Effector CD4-positive, alpha-beta T cell (primary cell): Measurements from ENCODE around the gene DCLK2. TPM values are rescaled to one million over a fixed set of nuclear protein-coding genes. Genes with fewer than 3 reads are reported as not detected.

Source experiments
- DNase-seq: peaks from one replicate; pipeline ENCODE4 v3.0.0-alpha.2; 2020
- total RNA-seq: gene quantifications from one replicate; lab custom pipeline; 2026; lab: John Stamatoyannopoulos, UW

Gene DCLK2
- not detected for total RNA-seq

DNA sequence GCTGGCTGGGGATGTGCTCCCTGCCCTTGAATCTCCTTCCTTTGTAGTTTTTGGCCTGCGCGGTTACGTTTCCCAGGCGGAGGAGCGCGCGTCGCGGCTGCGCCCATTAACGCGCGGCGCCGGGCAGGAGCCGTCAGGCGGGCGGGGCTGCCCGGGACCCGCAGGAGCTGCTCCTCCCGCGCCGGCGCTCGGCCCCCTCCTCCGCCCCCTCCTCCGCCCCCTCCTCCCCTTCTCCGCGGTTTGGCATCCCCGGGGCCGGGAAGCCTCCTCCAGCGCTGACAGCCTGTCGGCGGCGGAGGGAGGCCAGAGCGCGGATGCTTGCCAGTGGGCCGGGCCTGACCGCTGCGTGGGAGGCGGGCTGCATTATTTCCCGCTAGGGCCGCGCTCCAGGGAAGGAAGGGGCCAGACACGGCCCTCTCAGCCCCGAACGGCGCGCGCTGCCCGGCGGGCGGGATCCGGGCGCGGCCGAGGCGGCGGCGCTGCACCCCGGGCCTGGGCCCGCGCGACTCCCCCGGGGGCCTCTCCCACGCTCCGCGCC, at the start of gene DCLK2:
DCLK2 (plus strand) TSS at position 405 of the 538 bp plus-strand sequence. CDS start 583 bp downstream, outside the sequence.
- no peak for DNase-seq

DNA sequence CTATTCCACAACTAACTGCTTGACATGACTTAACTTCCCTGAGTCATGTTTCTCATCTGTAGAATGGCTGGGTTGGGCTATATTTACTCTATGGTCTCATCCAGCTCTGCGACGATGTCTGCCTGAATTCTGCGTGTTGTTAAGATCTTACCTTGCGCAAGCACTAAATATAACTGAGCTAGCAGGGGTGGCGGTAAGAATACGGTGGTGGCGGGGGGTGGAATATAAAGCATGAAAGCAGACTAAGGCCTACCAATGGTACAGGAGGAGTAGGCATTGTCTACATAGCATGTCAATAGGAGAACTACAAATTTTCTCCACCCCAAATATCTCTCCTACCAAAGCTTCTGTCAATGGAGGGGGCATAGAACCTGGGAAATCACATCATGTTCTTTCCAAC, 45.7 kb upstream of the DCLK2 start:
- DNase-seq: no peak

DNA sequence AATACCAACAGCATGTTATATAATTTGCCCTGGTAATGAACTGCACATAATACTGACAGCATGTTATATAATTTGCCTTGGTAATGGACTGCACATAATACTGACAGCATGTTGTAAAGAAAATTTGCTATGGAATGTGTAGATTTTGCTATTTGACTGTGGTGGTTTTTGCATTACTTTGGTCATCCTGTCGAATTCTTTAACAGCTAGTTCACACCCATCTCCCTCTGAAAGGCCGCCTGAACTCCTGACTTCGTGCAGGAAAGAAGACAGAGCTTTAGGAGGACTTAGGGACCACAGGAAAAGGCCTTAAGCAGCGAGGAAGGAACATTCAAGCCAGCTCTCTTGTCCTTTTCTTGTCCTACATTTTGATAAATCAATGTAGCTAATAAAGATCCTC, 45.2 kb upstream of the DCLK2 start:
- DNase-seq: no peak

- DNase-seq: no peak
Measured at GRCh38 chr4:150033901-150034300, 44.3 kb upstream of the DCLK2 start.

DNA sequence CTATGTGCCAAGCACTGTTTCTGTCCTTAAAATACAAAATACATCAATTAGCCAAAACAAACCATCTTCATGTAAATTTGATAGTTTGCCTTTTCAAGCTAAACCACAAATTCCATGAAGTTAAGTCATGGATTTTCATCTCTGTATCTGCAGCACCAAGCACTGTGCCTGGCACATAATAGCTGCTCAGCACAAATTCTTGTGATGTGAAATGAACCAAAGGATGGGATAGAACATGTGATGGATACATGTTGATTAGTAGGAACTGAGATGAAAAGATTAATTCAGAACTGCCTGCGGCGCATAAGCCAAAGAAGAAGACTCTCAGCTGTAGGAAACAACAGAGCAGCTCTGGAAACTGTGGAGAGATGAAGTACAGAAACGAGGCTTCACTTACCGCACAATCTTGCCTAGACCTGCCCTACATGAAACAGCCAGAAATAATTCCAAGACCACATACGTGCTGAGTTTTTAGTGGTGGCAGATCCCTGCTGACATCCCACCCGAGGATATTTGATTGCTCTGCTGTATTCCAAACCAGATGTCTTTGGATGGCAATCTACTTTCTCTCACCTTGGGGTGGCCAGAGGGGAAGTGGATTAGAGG, 40.9 kb upstream of the DCLK2 start:
- no peak for DNase-seq

DNA sequence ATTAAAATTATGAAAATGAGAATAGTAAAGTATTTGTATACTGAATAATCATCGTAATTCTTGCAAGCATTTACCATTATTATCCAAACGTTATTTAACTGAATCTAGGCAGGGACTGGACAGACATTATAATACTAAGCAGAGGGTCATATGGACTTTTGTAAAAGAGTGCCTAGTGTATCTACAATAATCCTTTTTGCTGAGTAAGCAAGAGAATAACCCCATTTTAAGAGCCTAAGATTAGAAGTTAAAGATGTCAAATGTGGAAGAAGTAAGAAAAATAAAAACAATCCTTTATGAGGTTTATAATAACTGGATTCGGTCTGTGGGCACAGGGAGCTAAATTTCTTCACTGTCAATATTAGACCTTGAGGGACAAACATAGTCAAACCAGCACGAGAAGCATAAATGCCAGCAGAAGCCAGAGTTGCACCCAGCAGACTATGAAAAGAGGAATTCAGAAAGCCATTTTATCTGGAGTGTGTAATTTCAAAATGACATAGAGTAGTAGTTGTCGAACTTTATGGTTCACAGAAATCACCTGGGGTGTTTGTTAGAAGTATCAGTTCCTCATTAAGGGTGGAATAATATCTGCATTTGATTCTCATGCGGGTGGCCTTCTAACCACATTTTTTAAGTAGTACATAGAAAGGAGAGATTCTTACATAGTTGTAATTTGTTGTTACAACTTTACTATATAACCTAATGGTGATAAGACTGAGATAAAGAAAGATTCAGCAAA, 39.7 kb upstream of the DCLK2 start:
- no peak for DNase-seq

GRCh38 chr4:150039274-150040127, 38.7 kb upstream of the DCLK2 start:
- DNase-seq: no peak

- DNase-seq: no peak
Measured at GRCh38 chr4:150044517-150044916, 33.7 kb upstream of the DCLK2 start.

GRCh38 chr4:150045410-150045809, 32.8 kb upstream of the DCLK2 start:
- DNase-seq: no peak

GRCh38 chr4:150046728-150047217, 31.5 kb upstream of the DCLK2 start:
- DNase-seq: no peak

DNA sequence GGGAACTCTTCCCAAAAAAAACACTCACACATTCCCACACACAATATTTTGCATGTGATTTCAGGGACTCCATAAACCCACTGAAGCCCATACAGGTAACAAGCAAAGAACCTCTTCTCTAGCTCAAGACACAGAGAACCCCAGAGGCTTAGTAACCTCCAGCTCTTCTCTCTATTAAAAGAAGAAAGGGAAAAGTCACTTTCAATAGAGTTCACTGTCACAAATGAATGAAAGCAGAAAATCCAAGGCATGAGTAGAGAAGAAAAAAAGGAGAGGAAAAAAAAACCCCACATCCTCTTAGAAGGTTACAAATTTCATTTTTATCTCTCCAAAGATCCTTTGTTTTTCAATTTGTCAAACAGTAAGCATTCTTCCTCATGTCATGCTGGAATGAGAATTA, 30.7 kb upstream of the DCLK2 start:
- no peak for DNase-seq

DNA sequence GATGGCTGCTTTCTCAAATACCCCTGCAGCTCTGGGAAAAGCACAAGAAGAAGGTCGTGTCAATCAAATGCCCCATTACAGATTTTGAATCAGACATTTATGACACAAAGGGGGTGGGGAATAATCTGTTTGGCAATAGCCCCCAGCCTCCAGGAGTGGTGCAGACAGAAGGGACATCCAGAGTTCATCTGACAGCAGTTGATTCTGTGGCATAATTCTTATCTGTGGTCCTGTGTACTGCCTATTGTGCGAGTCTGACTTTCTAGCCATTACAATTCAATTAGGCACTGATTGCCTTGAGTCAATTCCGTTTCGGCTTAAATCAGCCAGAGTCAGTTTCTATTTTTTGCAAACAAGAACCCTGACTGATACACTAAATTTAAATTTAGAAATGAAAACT, 28.6 kb upstream of the DCLK2 start:
- DNase-seq: no peak

GRCh38 chr4:150050566-150050965, 27.7 kb upstream of the DCLK2 start:
- DNase-seq: no peak

GRCh38 chr4:150051111-150051510, 27.1 kb upstream of the DCLK2 start:
- DNase-seq: no peak

- no peak for DNase-seq
Measured at GRCh38 chr4:150055467-150055866, 22.8 kb upstream of the DCLK2 start.

DNA sequence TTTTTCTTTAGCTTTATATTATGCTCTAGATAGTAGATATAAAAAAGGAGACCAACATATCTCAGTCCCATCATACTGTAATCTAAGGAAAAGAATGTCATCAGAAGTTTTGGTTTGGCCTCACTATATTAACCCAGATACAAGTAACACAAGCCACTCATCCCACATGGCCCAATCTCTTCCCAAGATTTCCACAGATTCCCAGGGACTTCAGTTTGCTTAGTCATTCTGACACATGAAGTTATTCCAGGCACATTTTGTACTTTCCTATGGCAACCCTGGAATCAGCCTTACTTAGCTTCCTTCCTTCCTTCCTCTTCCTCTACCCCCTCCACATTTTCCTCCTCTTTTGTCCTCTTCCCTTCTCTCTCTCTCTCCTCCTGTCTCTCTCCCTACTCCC, 21.7 kb upstream of the DCLK2 start:
- DNase-seq: no peak

DNA sequence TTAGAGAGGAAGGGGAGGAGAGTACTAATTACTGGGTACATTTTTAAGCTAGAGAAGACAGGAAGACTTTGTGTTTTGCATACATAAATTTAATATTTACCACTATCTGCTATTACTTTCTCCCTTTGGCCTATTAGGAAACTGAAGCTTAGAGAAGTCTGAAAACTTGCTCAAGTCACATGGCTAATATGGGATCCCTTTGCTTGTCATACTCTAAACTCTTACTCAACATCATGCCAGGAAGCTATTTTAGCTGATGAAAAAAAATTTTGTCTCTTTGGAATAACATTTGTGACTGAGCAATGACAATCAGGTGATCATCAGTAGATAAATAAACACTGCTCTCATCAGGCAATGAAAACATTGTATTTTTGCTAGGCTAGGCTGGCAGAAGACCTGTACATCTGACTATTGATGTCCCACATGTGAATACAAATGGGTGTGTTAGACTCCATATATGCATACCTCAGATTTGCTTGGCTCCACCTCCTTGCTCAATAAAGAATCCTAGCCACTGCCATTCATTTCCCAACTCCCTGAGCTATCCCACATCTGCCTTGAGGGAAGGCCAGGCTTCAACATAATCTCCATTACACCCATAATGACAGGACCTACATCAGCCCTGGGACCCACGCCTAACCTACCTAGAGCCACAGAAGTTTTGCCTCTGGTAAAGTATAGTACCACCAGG, 17.0 kb upstream of the DCLK2 start:
- no peak for DNase-seq

- DNase-seq: no peak
Measured at GRCh38 chr4:150063128-150063527, 15.1 kb upstream of the DCLK2 start.

DNA sequence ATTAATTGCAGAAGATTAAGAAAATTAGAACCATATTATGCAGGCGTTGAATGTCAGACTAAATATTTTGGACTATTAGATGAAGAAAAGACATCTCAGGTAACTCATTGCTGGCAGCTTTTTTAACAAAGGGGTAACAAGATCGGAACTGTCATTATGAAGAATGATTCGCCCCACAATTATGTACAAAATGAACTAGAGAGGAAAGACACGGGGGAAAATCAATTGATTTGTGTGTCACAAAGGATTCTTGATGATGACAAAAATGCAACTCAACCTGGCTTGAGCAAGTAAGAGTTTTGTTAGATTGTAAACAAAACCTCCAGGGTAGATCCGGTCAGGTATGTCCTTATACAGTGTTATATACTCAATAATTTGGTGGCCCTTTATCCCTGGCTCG, 12.5 kb upstream of the DCLK2 start:
- no peak for DNase-seq

GRCh38 chr4:150067859-150068258, 10.4 kb upstream of the DCLK2 start:
- DNase-seq: no peak

- no peak for DNase-seq
Measured at GRCh38 chr4:150068300-150068960, 9.8 kb upstream of the DCLK2 start.

GRCh38 chr4:150069353-150069752, 8.9 kb upstream of the DCLK2 start:
- DNase-seq: no peak
